Measurements from ENCODE around the gene AVPI1. TPM values are rescaled to one million over a fixed set of nuclear protein-coding genes. Genes with fewer than 3 reads are reported as not detected.
A peak's percentile ranks its signal among the peaks of the same experiment; 100 is the strongest.

AVPI1 gene
- total and polyA plus RNA-seq, 2 of the 13 experiments (the other 11 are each of a cell fraction or from before 2014, with no cell fraction given), result 39.8 to 61.2 TPM

- TF ChIP-seq ZNF75D (CRISPR knock-in tag; IDR thresholded peaks at IDR 0.05; ENCODE audit: borderline replicate concordance) (no peak), ZNF777 (CRISPR knock-in tag; IDR thresholded peaks at IDR 0.05) (no peak), TEAD2 (CRISPR knock-in tag; IDR thresholded peaks at IDR 0.05) (no peak), ZNF296 (CRISPR knock-in tag; conservative IDR thresholded peaks at IDR 0.05) (no peak), RCOR2 (CRISPR knock-in tag; IDR thresholded peaks at IDR 0.05) (peak; percentile 71; the same call in 1 of the 2 replicates), ZMYM2 (CRISPR knock-in tag; IDR thresholded peaks at IDR 0.05) (no peak), ZNF326 (CRISPR knock-in tag; IDR thresholded peaks at IDR 0.05; ENCODE audit: borderline replicate concordance) (no peak), CBX5 (CRISPR knock-in tag; IDR thresholded peaks at IDR 0.05; ENCODE audit: borderline replicate concordance) (no peak; the same call in 1 of the 2 replicates), AGO2 (optimal IDR thresholded peaks at IDR 0.05; ENCODE audit: low read depth, low read length) (no peak), GATAD1 (CRISPR knock-in tag; IDR thresholded peaks at IDR 0.05) (peak; percentile 79), REPIN1 (CRISPR knock-in tag; IDR thresholded peaks at IDR 0.05; ENCODE audit: borderline replicate concordance, low read depth) (no peak), MAX (IDR thresholded peaks at IDR 0.05) (peak; percentile 69), SP140L (CRISPR knock-in tag; IDR thresholded peaks at IDR 0.05; ENCODE audit: borderline replicate concordance) (no peak), SOX5 (CRISPR knock-in tag; IDR thresholded peaks at IDR 0.05; ENCODE audit: borderline replicate concordance) (0 out of 2 replicates have a peak, but pooled peaks have one; percentile 26), IRF9 (CRISPR knock-in tag; IDR thresholded peaks at IDR 0.05; ENCODE audit: borderline replicate concordance) (0 out of 2 replicates have a peak, but pooled peaks have one; percentile 41), RAD21 (CRISPR knock-in tag; IDR thresholded peaks at IDR 0.05) (no peak), IKZF5 (CRISPR knock-in tag; IDR thresholded peaks at IDR 0.05) (peak; percentile 59), NFIC (IDR thresholded peaks at IDR 0.05; ENCODE audit: low read length) (no peak), TFE3 (CRISPR knock-in tag; IDR thresholded peaks at IDR 0.05) (no peak), ZNF766 (CRISPR knock-in tag; IDR thresholded peaks at IDR 0.05; ENCODE audit: borderline replicate concordance) (no peak), HNF1A (IDR thresholded peaks at IDR 0.05; ENCODE audit: low read depth) (no peak), HNF1A (CRISPR knock-in tag; IDR thresholded peaks at IDR 0.05; ENCODE audit: borderline replicate concordance) (0 out of 2 replicates have a peak, but pooled peaks have one; percentile 31), HNF4A (CRISPR knock-in tag; IDR thresholded peaks at IDR 0.05) (no peak)
Measured at GRCh38 chr10:97640174-97640867, 46.7 kb downstream of the AVPI1 start, which contains the start of gene PI4K2A (continued).

Data from HepG2 (cell line).